ENCODE results near the gene CETN3. TPM values are rescaled to one million over a fixed set of nuclear protein-coding genes. Genes with fewer than 3 reads are reported as not detected.
"Not testable (repeated sequence)": the region's sequence is repeated elsewhere in the genome, so short reads cannot be mapped to it uniquely, and the experiment has no call there.

Gene CETN3
- polyA plus RNA-seq, 1 donor from 2014 or later: 116 TPM

GRCh38 chr5:90344689-90345088, 64.9 kb downstream of the CETN3 start:
- no peak overlapping the region for H2AFZ ChIP-seq (ENCODE audit: low read depth, low read length)
- H3K36me3 ChIP-seq (ENCODE audit: insufficient read depth, low read length): no peaks in the 10 kb centered on the region
- no peaks in the 10 kb centered on the region for H4K20me1 ChIP-seq (ENCODE audit: insufficient read depth)
- H3K27me3 ChIP-seq (ENCODE audit: insufficient read depth, low read depth, low read length): no peaks in the 10 kb centered on the region
- no peak overlapping the region for H3K4me2 ChIP-seq (ENCODE audit: low read length)
- H3K27ac ChIP-seq (ENCODE audit: low read length): no peak overlapping the region
- H3K4me3 ChIP-seq (ENCODE audit: low read length): no peak overlapping the region
- H3K79me2 ChIP-seq (replicated peaks; ENCODE audit: insufficient read depth, low read length): no peaks in the 10 kb centered on the region
- no peak for TF ChIP-seq POLR2AphosphoS5 (IDR thresholded peaks at IDR 0.05)
- TF ChIP-seq RAD21 (conservative IDR thresholded peaks at IDR 0.05): no peak
- TF ChIP-seq TAF1 (IDR thresholded peaks at IDR 0.05; ENCODE audit: low read depth): no peak
- no peak for TF ChIP-seq REST (IDR thresholded peaks at IDR 0.05; ENCODE audit: borderline replicate concordance)
- no peak for TF ChIP-seq EZH2 (IDR thresholded peaks at IDR 0.05; ENCODE audit: borderline replicate concordance, insufficient read depth, low read length, poor library complexity, severe bottlenecking)
- TF ChIP-seq MXI1 (conservative IDR thresholded peaks at IDR 0.05; ENCODE audit: poor library complexity, severe bottlenecking): no peak
- H3K9ac ChIP-seq (ENCODE audit: low read length): no peak overlapping the region
- H3K9me3 ChIP-seq (ENCODE audit: low read length): no peaks in the 10 kb centered on the region
- no peaks in the 10 kb centered on the region for H3K9me2 ChIP-seq (ENCODE audit: insufficient read depth, low read length)
- H3F3A ChIP-seq (ENCODE audit: insufficient read depth, low read length, poor library complexity, severe bottlenecking): no peaks in the 10 kb centered on the region

- H3K4me2 ChIP-seq (ENCODE audit: low read length); H3K79me2 ChIP-seq (replicated peaks; ENCODE audit: insufficient read depth, low read length); H3K27ac ChIP-seq (ENCODE audit: low read length); H4K20me1 ChIP-seq (ENCODE audit: insufficient read depth); H3K4me3 ChIP-seq (ENCODE audit: low read length); H3K9me3 ChIP-seq (ENCODE audit: low read length); H3K9ac ChIP-seq (ENCODE audit: low read length); H3K27me3 ChIP-seq (ENCODE audit: insufficient read depth, low read depth, low read length); H3F3A ChIP-seq (ENCODE audit: insufficient read depth, low read length, poor library complexity, severe bottlenecking); H3K36me3 ChIP-seq (ENCODE audit: insufficient read depth, low read length); H3K9me2 ChIP-seq (ENCODE audit: insufficient read depth, low read length); H2AFZ ChIP-seq (ENCODE audit: low read depth, low read length): not testable (repeated sequence)
These were observed 65.8 kb downstream of the CETN3 start for GRCh38 chr5:90343731-90344130.

- Histone ChIP-seq H3K79me2 (replicated peaks; ENCODE audit: insufficient read depth, low read length) (no peaks in the 10 kb centered on the region), H3K4me2 (ENCODE audit: low read length) (no peak overlapping the region), H3K36me3 (ENCODE audit: insufficient read depth, low read length) (no peaks in the 10 kb centered on the region), H4K20me1 (ENCODE audit: insufficient read depth) (no peaks in the 10 kb centered on the region), H3K9me2 (ENCODE audit: insufficient read depth, low read length) (no peaks in the 10 kb centered on the region), H3F3A (ENCODE audit: insufficient read depth, low read length, poor library complexity, severe bottlenecking) (no peaks in the 10 kb centered on the region), H3K9ac (ENCODE audit: low read length) (no peak overlapping the region), H2AFZ (ENCODE audit: low read depth, low read length) (no peak overlapping the region), H3K27me3 (ENCODE audit: insufficient read depth, low read depth, low read length) (no peaks in the 10 kb centered on the region), H3K4me3 (ENCODE audit: low read length) (no peak overlapping the region), H3K27ac (ENCODE audit: low read length) (no peak overlapping the region), H3K9me3 (ENCODE audit: low read length) (no peaks in the 10 kb centered on the region)
- TF ChIP-seq REST (IDR thresholded peaks at IDR 0.05; ENCODE audit: borderline replicate concordance): no peak
- TF ChIP-seq RAD21 (conservative IDR thresholded peaks at IDR 0.05): no peak
- TF ChIP-seq EP300 (conservative IDR thresholded peaks at IDR 0.05; ENCODE audit: poor library complexity, severe bottlenecking): no peak
- TF ChIP-seq TAF1 (IDR thresholded peaks at IDR 0.05; ENCODE audit: low read depth): no peak
- TF ChIP-seq EZH2 (IDR thresholded peaks at IDR 0.05; ENCODE audit: borderline replicate concordance, insufficient read depth, low read length, poor library complexity, severe bottlenecking): no peak
- no peak for TF ChIP-seq POLR2AphosphoS5 (IDR thresholded peaks at IDR 0.05)
- no peak for TF ChIP-seq SMC3 (conservative IDR thresholded peaks at IDR 0.05; ENCODE audit: poor library complexity)
- no peak for TF ChIP-seq MXI1 (conservative IDR thresholded peaks at IDR 0.05; ENCODE audit: poor library complexity, severe bottlenecking)
- no peak for TF ChIP-seq CTCF (IDR thresholded peaks at IDR 0.05; ENCODE audit: poor library complexity, severe bottlenecking)
These were observed 67.0 kb downstream of the CETN3 start for GRCh38 chr5:90342576-90342975.

Data from neural cell (in vitro differentiated cells).